GM18517 (cell line): Measurements from ENCODE around the gene NPIPB8.
"Not testable (repeated sequence)": the region's sequence is repeated elsewhere in the genome, so short reads cannot be mapped to it uniquely, and the experiment has no call there.

ENCODE experiments used
- ATAC-seq: cut with Tn5 transposase; IDR thresholded peaks from one replicate; pipeline ENCODE4 v1.9.1; 2021; ENCODE audit warnings: mild to moderate bottlenecking, moderate library complexity; ENCODE audit not compliant: unreplicated experiment

NPIPB8 gene

GRCh38 chr16:28637765-28638164 is at the start of gene NPIPB8:
Gene NPIPB8, plus strand, starts transcription at chr16:28638065. Its CDS starts 296 bp downstream, at chr16:28638361.
- not testable (repeated sequence) for ATAC-seq

- no peak for ATAC-seq
These were observed 48.8 kb upstream of the NPIPB8 start for GRCh38 chr16:28589069-28589468.

DNA sequence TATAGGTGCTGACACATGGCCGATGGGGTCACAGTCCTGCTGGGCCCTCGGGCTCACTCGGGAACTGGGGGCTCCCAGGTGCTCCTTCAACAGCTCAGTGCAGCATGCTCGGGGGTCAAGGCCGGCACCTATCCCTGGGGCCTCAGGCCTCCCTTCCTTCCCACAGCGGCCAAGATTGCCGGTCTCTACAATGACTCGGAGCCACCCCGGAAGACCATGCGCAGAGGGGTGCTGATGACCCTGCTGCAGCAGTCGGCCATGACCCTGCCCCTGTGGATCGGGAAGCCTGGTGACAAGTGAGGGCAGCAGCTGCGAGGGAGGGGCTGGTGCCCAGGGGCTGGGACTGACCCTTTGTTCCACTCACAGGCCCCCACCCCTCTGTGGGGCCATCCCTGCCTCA is 47.9 kb upstream of the NPIPB8 start:
- no peak for ATAC-seq

DNA sequence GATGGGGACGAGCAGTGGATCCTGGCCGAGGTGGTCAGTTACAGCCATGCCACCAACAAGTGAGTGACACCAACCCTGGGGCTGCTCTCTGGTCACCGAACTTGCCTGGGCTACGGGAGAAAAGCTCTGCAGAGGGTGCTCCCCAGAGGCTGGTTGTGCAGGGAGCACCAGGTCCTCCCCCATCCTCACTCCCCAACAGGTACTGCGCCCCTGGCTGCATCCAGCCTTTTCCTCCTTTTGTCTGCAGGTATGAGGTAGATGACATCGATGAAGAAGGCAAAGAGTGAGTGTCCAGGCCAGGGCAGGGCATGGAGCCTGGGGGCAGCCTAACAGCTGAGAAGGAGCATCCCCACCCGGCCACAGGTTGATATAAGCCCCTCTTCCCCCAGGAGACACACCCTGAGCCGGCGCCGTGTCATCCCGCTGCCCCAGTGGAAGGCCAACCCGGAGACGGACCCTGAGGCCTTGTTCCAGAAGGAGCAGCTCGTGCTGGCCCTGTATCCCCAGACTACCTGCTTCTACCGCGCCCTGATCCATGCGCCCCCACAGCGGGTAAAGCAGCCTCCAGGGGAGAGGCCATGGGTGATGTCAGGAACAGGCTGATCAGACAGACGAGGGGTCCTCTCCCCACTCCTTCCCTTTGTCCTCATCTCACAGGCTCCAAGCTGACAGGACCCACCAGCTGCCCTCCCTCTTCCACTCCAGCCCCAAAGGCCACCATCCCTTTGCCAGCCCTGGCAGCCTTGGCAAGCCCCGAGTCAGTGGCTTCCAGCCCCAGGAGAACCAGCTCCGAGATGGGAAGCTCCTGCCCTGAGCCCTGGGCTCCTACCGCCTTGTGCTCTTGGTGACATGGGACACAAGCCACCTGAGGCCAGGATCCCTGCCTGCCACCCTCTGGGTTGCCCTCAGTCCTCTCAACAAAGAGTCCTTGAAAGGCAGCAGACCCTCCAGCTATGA is 47.2 kb upstream of the NPIPB8 start:
- no peak for ATAC-seq

GRCh38 chr16:28591355-28591754 is 46.5 kb upstream of the NPIPB8 start:
- ATAC-seq = no peak

DNA sequence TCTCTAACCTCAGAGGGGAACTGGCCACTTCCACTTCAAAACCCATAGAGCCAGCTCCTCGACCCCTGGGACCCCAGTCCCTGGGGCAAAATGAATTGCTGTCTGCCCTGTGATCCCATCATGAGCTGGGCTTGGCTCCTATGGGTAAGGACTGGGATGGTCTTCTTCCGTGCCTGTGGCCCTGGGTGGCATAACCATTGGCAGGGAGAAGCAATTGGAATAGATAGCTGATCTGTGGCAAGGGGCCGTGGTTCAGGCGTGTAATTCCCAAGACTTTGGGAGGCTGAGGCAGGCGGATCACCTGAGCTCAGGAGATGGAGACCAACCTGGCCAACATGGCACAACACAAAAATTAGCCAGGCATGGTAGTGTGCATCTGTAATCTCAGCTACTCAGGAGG is 45.4 kb upstream of the NPIPB8 start:
- no peak for ATAC-seq

DNA sequence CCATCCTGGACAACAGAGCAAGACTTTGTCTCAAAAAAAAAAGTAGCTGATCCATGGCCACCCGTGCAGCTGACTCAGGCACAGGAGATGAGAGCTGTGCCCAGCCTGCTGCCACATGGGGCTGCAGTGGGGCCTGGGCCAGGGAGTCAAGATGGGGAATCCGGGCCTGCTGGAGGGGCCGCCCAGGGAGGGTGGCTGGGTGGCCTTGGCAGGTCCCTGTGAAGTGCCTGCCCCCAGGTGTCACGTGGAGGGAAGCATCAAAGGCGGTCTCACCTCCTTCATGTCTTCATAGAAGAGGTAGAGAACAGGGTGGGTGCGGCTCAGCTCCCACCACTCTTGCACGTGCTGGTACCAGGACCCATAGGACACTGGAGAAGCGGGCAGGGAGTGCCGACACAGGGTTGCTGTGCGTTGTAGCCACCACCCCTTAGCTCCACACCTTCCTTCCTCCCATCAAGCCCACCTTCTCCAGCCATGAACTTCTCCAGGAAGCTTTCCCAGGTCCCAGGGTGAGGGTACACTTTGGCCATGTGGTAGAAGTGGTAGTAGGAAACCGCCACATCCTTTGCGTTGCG is 44.8 kb upstream of the NPIPB8 start:
- ATAC-seq = no peak

DNA sequence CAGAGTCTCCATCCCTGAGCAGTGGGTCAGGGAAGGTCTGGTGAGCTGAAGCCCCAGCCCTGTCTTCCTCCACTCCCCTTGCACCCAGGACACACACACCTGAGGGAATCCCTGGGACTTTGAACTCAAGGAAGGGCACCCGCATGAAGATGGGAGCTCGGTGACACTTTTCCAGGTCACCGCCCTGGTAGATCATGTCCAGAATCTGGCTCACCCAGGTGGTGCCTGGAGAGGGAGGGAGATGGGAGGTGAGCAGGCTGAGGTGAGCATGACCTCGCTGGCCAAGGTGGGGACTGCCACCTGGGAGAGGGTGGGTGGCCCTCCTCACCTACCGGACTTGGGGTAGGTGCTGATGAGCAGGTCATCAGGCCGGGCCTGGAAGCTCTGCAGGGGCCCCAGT is 42.4 kb upstream of the NPIPB8 start:
- not testable (repeated sequence) for ATAC-seq

- no peak for ATAC-seq
These were observed 41.7 kb upstream of the NPIPB8 start for GRCh38 chr16:28596115-28596630.

GRCh38 chr16:28596840-28597691 is 40.8 kb upstream of the NPIPB8 start, which contains the start of gene SULT1A2:
Gene SULT1A2, minus strand, starts transcription at chr16:28597050. Its CDS starts 1,120 bp downstream, at chr16:28595930.
- no peak for ATAC-seq

- ATAC-seq = no peak
These were observed 40.1 kb upstream of the NPIPB8 start for GRCh38 chr16:28597692-28598261.

DNA sequence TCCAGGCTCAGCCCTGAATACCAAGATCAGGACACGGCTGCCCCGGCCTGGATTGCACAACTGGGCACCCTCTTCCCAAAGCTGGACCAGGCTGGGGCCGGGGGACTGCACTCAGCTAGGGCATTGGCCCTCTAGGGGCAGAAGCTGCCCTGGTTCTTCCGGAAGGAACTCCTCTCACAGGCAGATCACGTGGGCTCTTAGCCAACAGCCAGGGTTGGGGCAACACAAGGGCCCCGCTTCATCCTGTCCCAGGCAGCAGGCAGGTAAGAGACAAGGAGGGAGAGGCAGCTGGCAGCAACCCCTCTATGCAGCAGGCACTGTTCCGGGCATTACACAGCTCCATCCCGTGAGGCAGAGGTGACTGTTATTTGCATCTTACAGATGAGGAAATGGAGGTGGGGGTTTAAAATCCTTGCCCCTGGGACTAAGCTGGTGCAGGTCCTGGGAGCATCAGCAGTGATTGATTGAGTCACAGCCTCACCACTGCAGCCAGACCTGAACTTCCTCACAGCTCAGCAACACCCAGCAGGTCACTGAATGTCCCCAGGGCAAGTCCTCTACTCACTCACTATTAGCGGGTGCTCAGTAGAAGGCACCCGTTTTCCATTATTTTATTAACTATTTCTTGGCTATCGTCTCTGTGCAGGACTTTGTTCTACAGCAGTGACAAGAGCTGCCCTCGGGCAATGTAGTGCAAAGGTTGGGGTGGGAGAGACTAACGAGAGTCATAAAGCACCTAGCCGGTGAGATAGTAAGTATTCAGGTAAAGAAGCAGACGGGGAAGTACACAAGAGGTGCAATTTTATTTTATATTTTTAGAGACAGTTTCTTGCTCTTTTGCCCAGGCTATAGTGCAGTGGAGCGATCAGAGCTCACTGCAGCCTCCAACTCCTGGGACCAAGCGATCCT is 38.2 kb upstream of the NPIPB8 start:
- ATAC-seq = peak; percentile 68

DNA sequence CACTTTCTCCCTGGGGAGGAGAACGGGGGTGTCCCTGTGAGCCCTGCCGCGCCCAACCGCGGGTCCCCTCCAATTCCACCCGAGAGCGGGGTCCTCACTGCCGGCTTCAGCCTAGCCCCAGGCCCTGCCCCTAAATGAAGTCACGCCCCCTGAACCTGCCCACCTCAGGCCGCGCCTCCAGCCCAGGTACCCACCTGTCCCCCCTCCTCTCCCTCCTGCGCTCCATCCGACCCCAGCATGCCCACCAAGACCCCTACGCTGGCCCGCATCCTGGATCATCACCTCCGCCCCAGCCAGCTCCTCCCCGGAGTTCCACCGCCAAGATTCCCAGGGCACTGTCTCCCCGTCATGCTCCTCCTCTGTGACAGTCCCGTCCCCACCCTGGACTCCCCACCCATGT is 36.9 kb upstream of the NPIPB8 start:
- not testable (repeated sequence) for ATAC-seq

- ATAC-seq = not testable (repeated sequence)
These were observed 36.3 kb upstream of the NPIPB8 start for GRCh38 chr16:28601589-28601988.

DNA sequence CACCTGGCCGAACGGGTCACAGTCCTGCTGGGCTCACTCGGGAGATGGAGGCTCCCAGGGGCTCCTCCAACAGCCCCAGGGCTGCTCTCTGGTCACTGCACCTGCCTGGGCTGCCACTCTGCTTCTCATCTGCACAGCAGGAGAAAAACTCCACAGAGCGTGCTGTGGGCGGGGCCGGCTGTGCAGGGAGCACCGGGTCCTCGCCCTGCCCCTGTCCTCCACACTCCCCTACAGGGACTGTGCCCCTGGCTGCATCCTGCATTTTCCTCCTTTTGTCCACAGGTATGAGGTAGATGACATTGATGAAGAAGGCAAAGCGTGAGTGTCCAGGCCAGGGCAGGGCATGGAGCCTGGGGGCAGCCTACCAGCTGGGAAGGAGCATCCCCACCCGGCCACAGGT is 35.8 kb upstream of the NPIPB8 start:
- ATAC-seq = not testable (repeated sequence)

DNA sequence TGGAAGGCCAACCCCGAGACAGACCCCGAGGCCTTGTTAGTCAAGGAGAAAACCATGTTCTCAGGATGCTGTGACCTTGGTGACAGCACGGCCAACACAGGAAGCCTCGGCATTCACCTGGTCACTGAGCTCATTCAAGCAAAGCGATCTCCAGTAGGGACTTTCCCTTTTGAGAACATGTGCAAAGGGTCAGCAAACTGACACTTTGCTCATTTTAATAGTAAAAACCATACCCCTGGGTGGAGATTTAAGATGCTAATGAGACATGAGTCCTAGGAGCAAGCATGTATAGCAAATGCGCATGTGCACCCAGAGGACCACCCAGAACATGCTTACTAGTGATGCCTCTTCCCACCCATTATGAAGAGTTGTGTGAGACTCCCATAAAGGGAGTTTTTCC is 35.3 kb upstream of the NPIPB8 start:
- ATAC-seq = no peak

GRCh38 chr16:28603381-28604185 is 34.3 kb upstream of the NPIPB8 start:
- no peak for ATAC-seq

DNA sequence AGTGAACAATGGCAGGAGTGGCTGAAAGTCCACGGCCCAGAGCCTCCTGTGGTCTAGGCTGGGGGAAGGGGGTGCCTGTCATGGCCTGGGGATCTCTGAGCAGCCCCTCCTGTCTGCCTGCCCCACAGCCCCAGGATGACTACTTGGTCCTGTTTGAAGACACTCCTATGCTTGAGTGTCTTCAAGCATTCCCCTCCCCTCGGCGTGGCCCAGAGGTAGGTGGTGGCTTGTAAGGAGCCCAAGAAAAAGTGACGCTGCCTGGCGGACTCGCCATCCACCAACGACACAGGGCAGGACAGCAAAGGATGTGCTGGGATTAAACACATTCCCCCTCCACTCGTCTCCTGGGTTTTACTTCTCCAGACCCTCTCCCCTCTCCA is 33.7 kb upstream of the NPIPB8 start:
- ATAC-seq = no peak
